HepG2 (cell line): ENCODE measurements around the gene SF3A2. TPM values are rescaled to one million over a fixed set of nuclear protein-coding genes. Genes with fewer than 3 reads are reported as not detected.

Source experiments
- ARID2 ChIP-seq: sonication (generic); formaldehyde crosslinking; IDR thresholded peaks from 2 replicates; pipeline ENCODE4 v1.8.1; 2022; ENCODE audit warnings: mild to moderate bottlenecking, missing genetic modification reagents, borderline replicate concordance
- DMAP1 ChIP-seq: IDR thresholded peaks from 2 replicates; pipeline ENCODE4 v1.6.1; 2016
- DNMT1 ChIP-seq: sonication (generic); formaldehyde crosslinking; IDR thresholded peaks from 2 replicates; pipeline ENCODE4 v1.5.1; 2020; ENCODE audit warnings: mild to moderate bottlenecking, missing genetic modification reagents
- FOXC1 ChIP-seq: sonication (generic); formaldehyde crosslinking; IDR thresholded peaks from 2 replicates; pipeline ENCODE4 v1.8.0; 2022; ENCODE audit warnings: mild to moderate bottlenecking, missing genetic modification reagents, borderline replicate concordance
- GTF3A ChIP-seq: sonication (generic); formaldehyde crosslinking; conservative IDR thresholded peaks from 2 replicates; pipeline ENCODE4 v1.4.0; 2020; ENCODE audit warnings: mild to moderate bottlenecking, missing genetic modification reagents
- HCFC1 ChIP-seq: fragments of 150-350 bp; IDR thresholded peaks from 2 replicates; pipeline ENCODE4 v1.6.1; 2014; ENCODE audit warnings: low read depth, low read length
- HOXA9 ChIP-seq: sonication (generic); formaldehyde crosslinking; IDR thresholded peaks from 2 replicates; pipeline ENCODE4 v1.8.1; 2022; ENCODE audit warnings: missing genetic modification reagents, mild to moderate bottlenecking, moderate library complexity, borderline replicate concordance
- KAT2B ChIP-seq: fragments of 150-350 bp; IDR thresholded peaks from 2 replicates; pipeline ENCODE4 v1.6.1; 2014; ENCODE audit warnings: low read depth, low read length, borderline replicate concordance
- KDM4B ChIP-seq: sonication (generic); formaldehyde crosslinking; IDR thresholded peaks from 2 replicates; pipeline ENCODE4 v1.4.0; 2020; ENCODE audit warnings: missing genetic modification reagents
- KDM5B ChIP-seq: sonication (generic); formaldehyde crosslinking; IDR thresholded peaks from 2 replicates; pipeline ENCODE4 v1.4.0; 2020; ENCODE audit warnings: missing genetic modification reagents, mild to moderate bottlenecking, borderline replicate concordance
- LRRFIP1 ChIP-seq: sonication (generic); formaldehyde crosslinking; conservative IDR thresholded peaks from 2 replicates; pipeline ENCODE4 v1.4.0; 2020; ENCODE audit warnings: missing genetic modification reagents
- MATR3 ChIP-seq: sonication (generic); formaldehyde crosslinking; IDR thresholded peaks from 2 replicates; pipeline ENCODE4 v1.4.0; 2020; ENCODE audit warnings: missing genetic modification reagents
- MEIS1 ChIP-seq: sonication (generic); formaldehyde crosslinking; IDR thresholded peaks from 2 replicates; pipeline ENCODE4 v1.9.0; 2021; ENCODE audit warnings: mild to moderate bottlenecking, missing genetic modification reagents, moderate library complexity, borderline replicate concordance
- MTF2 ChIP-seq: sonication (generic); formaldehyde crosslinking; IDR thresholded peaks from 2 replicates; pipeline ENCODE4 v1.5.0; 2020; ENCODE audit warnings: missing genetic modification reagents, borderline replicate concordance
- MYNN ChIP-seq: sonication (generic); formaldehyde crosslinking; IDR thresholded peaks from 2 replicates; pipeline ENCODE4 v1.4.0; 2020; ENCODE audit warnings: mild to moderate bottlenecking, low read depth, missing genetic modification reagents
- NBN ChIP-seq: fragments of 450-650 bp; conservative IDR thresholded peaks from 2 replicates; pipeline ENCODE4 v1.6.1; 2017
- RXRB ChIP-seq: IDR thresholded peaks from 2 replicates; pipeline ENCODE4 v1.6.1; 2016; ENCODE audit warnings: borderline replicate concordance, missing genetic modification reagents, missing compliant biosample characterization
- SALL1 ChIP-seq: sonication (generic); formaldehyde crosslinking; IDR thresholded peaks from 2 replicates; pipeline ENCODE4 v1.8.0; 2022; ENCODE audit warnings: mild to moderate bottlenecking, missing genetic modification reagents
- SMAD3 ChIP-seq: sonication (generic); formaldehyde crosslinking; IDR thresholded peaks from 2 replicates; pipeline ENCODE4 v1.4.0; 2020; ENCODE audit warnings: missing genetic modification reagents
- ZBTB21 ChIP-seq: sonication (generic); formaldehyde crosslinking; IDR thresholded peaks from 2 replicates; pipeline ENCODE4 v1.4.0; 2020; ENCODE audit warnings: missing genetic modification reagents
- ZFAT ChIP-seq: sonication (generic); formaldehyde crosslinking; conservative IDR thresholded peaks from 2 replicates; pipeline ENCODE4 v1.8.1; 2023; ENCODE audit warnings: missing genetic modification reagents, inconsistent platforms
- ZNF256 ChIP-seq: sonication (generic); formaldehyde crosslinking; conservative IDR thresholded peaks from 2 replicates; pipeline ENCODE4 v1.4.0; 2020; ENCODE audit warnings: missing genetic modification reagents
- ZNF382 ChIP-seq: sonication (generic); formaldehyde crosslinking; IDR thresholded peaks from 2 replicates; pipeline ENCODE4 v1.5.0; 2020; ENCODE audit warnings: missing genetic modification reagents, mild to moderate bottlenecking, borderline replicate concordance
- ZNF383 ChIP-seq: sonication (generic); formaldehyde crosslinking; IDR thresholded peaks from 2 replicates; pipeline ENCODE4 v1.4.0; 2020; ENCODE audit warnings: missing genetic modification reagents, mild to moderate bottlenecking, borderline replicate concordance
- ZNF451 ChIP-seq: sonication (generic); formaldehyde crosslinking; IDR thresholded peaks from 2 replicates; pipeline ENCODE4 v1.5.0; 2020; ENCODE audit warnings: mild to moderate bottlenecking, missing genetic modification reagents
- ZNF747 ChIP-seq: sonication (generic); formaldehyde crosslinking; IDR thresholded peaks from 2 replicates; pipeline ENCODE4 v1.8.1; 2023; ENCODE audit warnings: missing genetic modification reagents, mild to moderate bottlenecking, borderline replicate concordance
- ZNF780A ChIP-seq: sonication (generic); formaldehyde crosslinking; IDR thresholded peaks from 2 replicates; pipeline ENCODE4 v1.8.0; 2022; ENCODE audit warnings: mild to moderate bottlenecking, missing genetic modification reagents, moderate library complexity
- ZNF800 ChIP-seq: sonication (generic); formaldehyde crosslinking; IDR thresholded peaks from 2 replicates; pipeline ENCODE4 v1.4.0; 2020; ENCODE audit warnings: missing genetic modification reagents
- ZNF891 ChIP-seq: sonication (generic); formaldehyde crosslinking; IDR thresholded peaks from 2 replicates; pipeline ENCODE4 v1.5.0; 2020; ENCODE audit warnings: mild to moderate bottlenecking, missing genetic modification reagents
- polyA plus RNA-seq, 8 experiments: library from polyadenylated mRNA; depleted of rRNA in 3 of 8; stranded (reverse) in 7 of 8; unstranded in 1 of 8; fragments of >200 nt; fragmentation: Illumina TruSeq in 4 of 8; extraction: Trizol in 4 of 8; gene quantifications; 2 replicates each; pipeline versions ENCODE4 v1.2.1 to v1.2.3, GENCODE V29; 2011 to 2016; ENCODE audit warnings: low read depth in 4 of 8, missing spikeins in 1 of 8, mixed read lengths in 1 of 8; ENCODE audit not compliant: insufficient read depth in 1 of 8
- total RNA-seq, 5 experiments: library from RNA; depleted of rRNA; stranded (reverse); fragments of >200 nt; fragmentation: Illumina TruSeq; extraction: Trizol; gene quantifications; 2 replicates each; pipeline ENCODE4 v1.2.3, GENCODE V29; 2016; ENCODE audit warnings: low read depth in 1 of 5

The SF3A2 gene
- total and polyA plus RNA-seq, 2 of the 13 experiments (the other 11 are each of a cell fraction or from before 2014, with no cell fraction given), result 8.6 to 8.8 TPM

- peak; percentile 91 for TF ChIP-seq ZNF747
- no peak for TF ChIP-seq ZNF382 (CRISPR knock-in tag)
- peak; percentile 93 for TF ChIP-seq ZNF256 (CRISPR knock-in tag)
- TF ChIP-seq MYNN (CRISPR knock-in tag), result no peak
- no peak for TF ChIP-seq GTF3A (CRISPR knock-in tag)
- peak; percentile 100 for TF ChIP-seq KDM5B (CRISPR knock-in tag)
- TF ChIP-seq ZNF780A (CRISPR knock-in tag), result peak; percentile 76
- TF ChIP-seq MEIS1, result peak; percentile 73; the same call in 1 of the 2 replicates
- TF ChIP-seq KAT2B, result no peak
- peak; percentile 51; the same call in 1 of the 2 replicates for TF ChIP-seq HCFC1
- TF ChIP-seq ZNF383, result no peak
- peak; percentile 67; the same call in 1 of the 2 replicates for TF ChIP-seq ZNF800 (CRISPR knock-in tag)
- peak; percentile 79; the same call in 1 of the 2 replicates for TF ChIP-seq MTF2
- TF ChIP-seq RXRB (CRISPR knock-in tag), result peak; percentile 73
- no peak for TF ChIP-seq KDM4B
- peak; percentile 73 for TF ChIP-seq SMAD3
- peak; percentile 95 for TF ChIP-seq HOXA9 (CRISPR knock-in tag)
- peak; percentile 98 for TF ChIP-seq SALL1
- peak; percentile 90 for TF ChIP-seq ZNF891
- TF ChIP-seq ZNF451 (CRISPR knock-in tag), result peak; percentile 99
- TF ChIP-seq DNMT1 (CRISPR knock-in tag), result no peak; the same call in 1 of the 2 replicates
- peak; percentile 68 for TF ChIP-seq ZBTB21 (CRISPR knock-in tag)
- peak; percentile 87 for TF ChIP-seq LRRFIP1 (CRISPR knock-in tag)
- TF ChIP-seq ZFAT, result peak; percentile 43; the same call in 1 of the 2 replicates
- TF ChIP-seq MATR3 (CRISPR knock-in tag), result no peak
- peak; percentile 99 for TF ChIP-seq FOXC1 (CRISPR knock-in tag)
- TF ChIP-seq DMAP1, result peak; percentile 89
- peak; percentile 97; the same call in 1 of the 2 replicates for TF ChIP-seq ARID2
- no peak for TF ChIP-seq NBN
Observed at GRCh38 chr19:2236314-2237050, at the start of gene SF3A2, which contains the start of gene PLEKHJ1 (continued).
